OCI-LY3 (cell line): Measurements from ENCODE around the gene KIF1A.

Experiments
- H2AFZ ChIP-seq: fragments of 200-600, 300-600 bp; shearing (Covaris generic); 2 replicates; pipeline ENCODE4 v1.6.0; 2014; ENCODE audit warnings: antibody characterized with exemption, low read depth, low read length
- H3K27ac ChIP-seq: fragments of 200-600, 300-600 bp; sonication (generic); 2 replicates; pipeline ENCODE4 v1.5.1; 2014; ENCODE audit warnings: mild to moderate bottlenecking, low read length, moderate library complexity, mixed read lengths
- H3K27me3 ChIP-seq: fragments of 200-600, 300-600 bp; sonication (generic); 2 replicates; pipeline ENCODE4 v1.6.1; 2014; ENCODE audit warnings: low read depth, low read length, mixed read lengths
- H3K36me3 ChIP-seq: fragments of 200-600, 300-600 bp; sonication (generic); replicated peaks from 2 replicates; pipeline ENCODE3; 2014; ENCODE audit warnings: low read depth, low read length, mixed read lengths
- H3K4me1 ChIP-seq: fragments of 300-600, 200-600 bp; sonication (generic); 2 replicates; pipeline ENCODE4 v1.6.1; 2014; ENCODE audit warnings: low read length, mixed read lengths
- H3K4me2 ChIP-seq: fragments of 200-600, 300-600 bp; sonication (generic); 2 replicates; pipeline ENCODE4 v1.6.1; 2014; ENCODE audit warnings: low read length, mixed read lengths
- H3K4me3 ChIP-seq: fragments of 300-600, 200-600 bp; sonication (generic); 2 replicates; pipeline ENCODE4 v1.5.1; 2014; ENCODE audit warnings: antibody characterized with exemption, mild to moderate bottlenecking, low read length, moderate library complexity
- H3K79me2 ChIP-seq: fragments of 300-600, 200-600 bp; shearing (Covaris generic); 2 replicates; pipeline ENCODE4 v1.6.1; 2014; ENCODE audit warnings: mild to moderate bottlenecking, low read length, mixed read lengths
- H3K9ac ChIP-seq: fragments of 300-600, 200-600 bp; shearing (Covaris generic); 2 replicates; pipeline ENCODE4 v1.6.0; 2014; ENCODE audit warnings: mild to moderate bottlenecking, low read length, moderate library complexity
- H3K9me3 ChIP-seq: fragments of 200-600, 300-600 bp; shearing (Covaris generic); 2 replicates; pipeline ENCODE4 v1.6.1; 2014; ENCODE audit warnings: low read length, mixed read lengths; ENCODE audit not compliant: insufficient read depth
- H4K20me1 ChIP-seq: fragments of 200-600, 300-600 bp; sonication (generic); 2 replicates; pipeline ENCODE4 v1.6.1; 2016; ENCODE audit warnings: low read length, mixed read lengths; ENCODE audit not compliant: insufficient read depth
- EZH2phosphoT487 ChIP-seq: fragments of 200-600 bp; shearing (Covaris generic); IDR thresholded peaks from 2 replicates; pipeline ENCODE4 v1.6.1; 2018; ENCODE audit warnings: antibody characterized with exemption, mixed run types, low read depth
- TF ChIP-seq, protein P1 (sequence below): fragments of 200-600, 300-600 bp; sonication (generic); IDR thresholded peaks from 2 replicates; pipeline ENCODE4 v1.5.1; 2014; ENCODE audit warnings: antibody characterized with exemption, low read length, low read depth

The KIF1A gene

DNA sequence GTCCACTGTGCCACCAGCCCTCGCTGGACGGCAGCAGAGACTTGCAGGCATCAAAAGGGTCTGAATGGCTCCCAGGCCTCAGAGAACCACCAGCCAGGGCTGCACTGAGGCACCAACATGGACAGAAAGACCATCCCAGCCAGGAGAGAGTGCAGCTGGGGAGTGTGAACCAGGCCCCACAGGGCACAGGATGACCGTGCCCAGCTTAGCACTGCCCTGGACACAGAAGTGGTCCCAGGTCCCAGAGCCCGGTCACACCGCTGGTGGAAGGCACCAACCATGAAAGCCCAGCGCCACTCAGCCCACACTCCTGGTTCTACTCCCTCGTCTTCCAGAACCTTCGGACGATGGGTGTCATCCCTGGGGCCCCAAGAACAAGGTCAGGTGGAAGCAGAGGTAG, 107.9 kb downstream of the KIF1A start:
- Histone ChIP-seq H4K20me1 (no peaks in the 10 kb centered on the region), H2AFZ (no peak overlapping the region), H3K9me3 (no peaks in the 10 kb centered on the region), H3K79me2 (no peaks in the 10 kb centered on the region), H3K9ac (no peak overlapping the region), H3K36me3 (no peaks in the 10 kb centered on the region), H3K27me3 (no peaks in the 10 kb centered on the region), H3K4me1 (no peaks in the 10 kb centered on the region), H3K4me2 (no peak overlapping the region), H3K27ac (no peak overlapping the region), H3K4me3 (no peak overlapping the region)
- TF ChIP-seq, protein P1, sequence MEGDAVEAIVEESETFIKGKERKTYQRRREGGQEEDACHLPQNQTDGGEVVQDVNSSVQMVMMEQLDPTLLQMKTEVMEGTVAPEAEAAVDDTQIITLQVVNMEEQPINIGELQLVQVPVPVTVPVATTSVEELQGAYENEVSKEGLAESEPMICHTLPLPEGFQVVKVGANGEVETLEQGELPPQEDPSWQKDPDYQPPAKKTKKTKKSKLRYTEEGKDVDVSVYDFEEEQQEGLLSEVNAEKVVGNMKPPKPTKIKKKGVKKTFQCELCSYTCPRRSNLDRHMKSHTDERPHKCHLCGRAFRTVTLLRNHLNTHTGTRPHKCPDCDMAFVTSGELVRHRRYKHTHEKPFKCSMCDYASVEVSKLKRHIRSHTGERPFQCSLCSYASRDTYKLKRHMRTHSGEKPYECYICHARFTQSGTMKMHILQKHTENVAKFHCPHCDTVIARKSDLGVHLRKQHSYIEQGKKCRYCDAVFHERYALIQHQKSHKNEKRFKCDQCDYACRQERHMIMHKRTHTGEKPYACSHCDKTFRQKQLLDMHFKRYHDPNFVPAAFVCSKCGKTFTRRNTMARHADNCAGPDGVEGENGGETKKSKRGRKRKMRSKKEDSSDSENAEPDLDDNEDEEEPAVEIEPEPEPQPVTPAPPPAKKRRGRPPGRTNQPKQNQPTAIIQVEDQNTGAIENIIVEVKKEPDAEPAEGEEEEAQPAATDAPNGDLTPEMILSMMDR, result no peak
- no peak for TF ChIP-seq EZH2phosphoT487

DNA sequence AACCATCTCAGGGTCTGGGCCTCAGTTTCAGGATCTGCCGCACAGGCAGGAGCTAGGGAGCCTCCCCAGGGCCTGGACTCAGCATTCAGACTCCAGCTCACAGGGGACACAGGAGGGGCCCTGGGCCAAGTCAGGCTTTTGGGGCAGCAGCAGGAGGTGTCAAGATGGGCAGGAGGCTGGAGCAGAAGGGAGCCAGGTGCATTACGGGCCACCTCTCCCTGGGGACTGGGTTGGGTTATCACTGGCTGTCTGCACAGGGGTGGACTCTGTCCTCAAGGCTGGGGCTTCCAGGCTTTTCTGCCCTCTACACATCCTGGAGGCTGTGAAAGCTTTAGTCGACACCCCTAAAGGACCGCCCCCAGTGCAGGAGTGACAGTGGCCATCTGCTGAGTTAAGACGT, 108.3 kb downstream of the KIF1A start:
- H3K9ac ChIP-seq, result no peak overlapping the region

DNA sequence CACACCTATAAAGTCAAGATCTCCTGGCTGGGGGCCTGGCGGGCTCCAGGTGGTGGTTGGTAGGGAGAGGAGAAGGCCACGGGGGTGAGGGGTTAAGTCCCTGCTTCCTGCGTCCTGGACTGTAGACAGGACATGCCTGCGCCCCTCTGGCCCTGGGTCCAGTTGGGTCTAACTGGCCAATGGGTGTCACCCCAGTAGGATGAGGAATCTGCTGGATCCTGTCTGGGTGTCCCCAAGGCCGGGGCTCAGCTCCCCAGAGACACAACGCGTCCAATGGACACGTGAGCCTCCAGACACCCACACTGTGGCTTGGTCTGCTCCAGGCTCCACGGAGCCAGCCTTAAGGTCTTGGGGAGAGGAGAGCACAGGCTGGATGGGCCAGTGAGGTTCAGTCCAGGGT, 108.7 kb downstream of the KIF1A start:
- TF ChIP-seq, protein P1, result no peak
- TF ChIP-seq EZH2phosphoT487, result no peak
- H3K79me2 ChIP-seq, result no peaks in the 10 kb centered on the region
- no peak overlapping the region for H3K4me3 ChIP-seq
- H3K27ac ChIP-seq, result no peak overlapping the region
- H4K20me1 ChIP-seq, result no peaks in the 10 kb centered on the region
- no peaks in the 10 kb centered on the region for H3K9me3 ChIP-seq
- H3K9ac ChIP-seq, result no peak overlapping the region
- H3K4me1 ChIP-seq, result no peaks in the 10 kb centered on the region
- H3K27me3 ChIP-seq, result no peaks in the 10 kb centered on the region
- no peak overlapping the region for H3K4me2 ChIP-seq
- H3K36me3 ChIP-seq, result no peaks in the 10 kb centered on the region
- no peak overlapping the region for H2AFZ ChIP-seq

More for the DNA sequence above, 108.3 kb downstream of the KIF1A start:
- no peaks in the 10 kb centered on the region for H3K4me1 ChIP-seq
- H3K4me2 ChIP-seq, result no peak overlapping the region
- no peaks in the 10 kb centered on the region for H3K9me3 ChIP-seq
- H4K20me1 ChIP-seq, result no peaks in the 10 kb centered on the region
- no peak overlapping the region for H3K27ac ChIP-seq
- no peak overlapping the region for H2AFZ ChIP-seq
- no peak overlapping the region for H3K4me3 ChIP-seq
- no peak for TF ChIP-seq EZH2phosphoT487
- TF ChIP-seq, protein P1, result no peak
- no peaks in the 10 kb centered on the region for H3K79me2 ChIP-seq
- H3K27me3 ChIP-seq, result no peaks in the 10 kb centered on the region
- H3K36me3 ChIP-seq, result no peaks in the 10 kb centered on the region

DNA sequence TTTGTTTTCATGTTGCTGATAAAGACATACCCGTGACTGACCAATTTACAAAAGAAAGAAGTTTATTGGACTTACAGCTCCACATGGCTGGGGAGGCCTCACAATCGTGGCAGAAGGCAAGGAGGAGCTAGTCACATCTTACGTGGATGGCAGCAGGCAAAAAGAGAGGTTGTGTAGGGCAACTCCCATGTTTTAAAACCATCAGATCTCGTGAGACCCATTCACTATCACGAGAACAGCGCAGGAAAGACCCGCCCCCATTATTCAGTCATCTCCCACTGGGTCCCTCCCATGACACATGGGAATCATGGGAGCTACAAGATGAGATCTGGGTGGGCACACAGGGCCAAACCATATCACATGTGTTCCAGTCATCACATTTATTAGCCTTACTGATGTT, 111.6 kb downstream of the KIF1A start:
- Histone ChIP-seq H3K4me1 (no peaks in the 10 kb centered on the region), H3K36me3 (no peaks in the 10 kb centered on the region), H4K20me1 (no peaks in the 10 kb centered on the region), H2AFZ (no peak overlapping the region), H3K9me3 (no peaks in the 10 kb centered on the region), H3K27me3 (no peaks in the 10 kb centered on the region), H3K27ac (no peak overlapping the region), H3K4me2 (no peak overlapping the region), H3K9ac (no peak overlapping the region), H3K4me3 (no peak overlapping the region), H3K79me2 (no peaks in the 10 kb centered on the region)
- TF ChIP-seq, protein P1, result no peak
- TF ChIP-seq EZH2phosphoT487, result no peak
